HEK293T (cell line): ENCODE results near the gene CLEC16A.

Experiments used
- CTCF ChIA-PET: fragments of 350-600 bp; formaldehyde crosslinking; extraction: SDS; loops from one replicate; lab custom pipeline; 2021; ENCODE audit warnings: antibody characterized with exemption, inconsistent platforms; lab: Yijun Ruan, JAX
- POLR2A ChIA-PET: fragments of 350-600 bp; formaldehyde crosslinking; extraction: SDS; loops from one replicate; lab custom pipeline; 2020; ENCODE audit warnings: antibody characterized with exemption, inconsistent platforms; lab: Yijun Ruan, JAX
- DNase-seq: peaks from one replicate; pipeline ENCODE4 v3.0.0; 2012; ENCODE audit warnings: mixed read lengths; ENCODE audit errors: extremely low spot score
- ARNT ChIP-seq: fragments of 450-650 bp; IDR thresholded peaks from 2 replicates; pipeline ENCODE4 v1.6.1; 2017; ENCODE audit warnings: mild to moderate bottlenecking
- BHLHE40 ChIP-seq: fragments of 450-650 bp; IDR thresholded peaks from 2 replicates; pipeline ENCODE4 v1.6.1; 2016; ENCODE audit warnings: mild to moderate bottlenecking, moderate library complexity, borderline replicate concordance
- CTBP1 ChIP-seq: fragments of 450-650 bp; IDR thresholded peaks from 2 replicates; pipeline ENCODE4 v1.6.1; 2016; ENCODE audit warnings: borderline replicate concordance
- ELF4 ChIP-seq: fragments of 450-650 bp; IDR thresholded peaks from 2 replicates; pipeline ENCODE4 v1.6.1; 2017; ENCODE audit warnings: antibody characterized with exemption
- FOXA1 ChIP-seq: fragments of 450-650 bp; IDR thresholded peaks from 2 replicates; pipeline ENCODE4 v1.6.1; 2016; ENCODE audit warnings: mild to moderate bottlenecking
- FOXK2 ChIP-seq: fragments of 450-650 bp; IDR thresholded peaks from 2 replicates; pipeline ENCODE4 v1.6.1; 2016; ENCODE audit warnings: mild to moderate bottlenecking
- FOXM1 ChIP-seq: fragments of 450-650 bp; IDR thresholded peaks from 2 replicates; pipeline ENCODE4 v1.6.1; 2017; ENCODE audit warnings: mild to moderate bottlenecking, borderline replicate concordance
- HDGF ChIP-seq: fragments of 450-650 bp; IDR thresholded peaks from 2 replicates; pipeline ENCODE4 v1.6.1; 2017; ENCODE audit warnings: antibody characterized with exemption, borderline replicate concordance
- L3MBTL2 ChIP-seq: fragments of 450-650 bp; conservative IDR thresholded peaks from 2 replicates; pipeline ENCODE4 v1.6.1; 2016; ENCODE audit warnings: mild to moderate bottlenecking
- LEF1 ChIP-seq: fragments of 450-650 bp; IDR thresholded peaks from 2 replicates; pipeline ENCODE4 v1.6.1; 2017; ENCODE audit warnings: mild to moderate bottlenecking, borderline replicate concordance
- NFRKB ChIP-seq: fragments of 450-650 bp; IDR thresholded peaks from 2 replicates; pipeline ENCODE4 v1.6.1; 2016; ENCODE audit warnings: mild to moderate bottlenecking, moderate library complexity
- PKNOX1 ChIP-seq: fragments of 450-650 bp; IDR thresholded peaks from 2 replicates; pipeline ENCODE4 v1.6.1; 2016
- SP1 ChIP-seq: fragments of 450-650 bp; IDR thresholded peaks from 2 replicates; pipeline ENCODE4 v1.6.1; 2017
- SUZ12 ChIP-seq: fragments of 450-650 bp; IDR thresholded peaks from 2 replicates; pipeline ENCODE4 v1.6.1; 2016; ENCODE audit warnings: mild to moderate bottlenecking
- TARDBP ChIP-seq: fragments of 450-650 bp; IDR thresholded peaks from 2 replicates; pipeline ENCODE4 v1.6.1; 2016
- ZNF384 ChIP-seq: fragments of 450-650 bp; IDR thresholded peaks from 2 replicates; pipeline ENCODE4 v1.6.1; 2016

CLEC16A gene

GRCh38 chr16:11204513-11205047 is 260.2 kb downstream of the CLEC16A start:
- ChIA-PET POLR2A (no interaction called here), CTCF (no interaction called here)
- TF ChIP-seq SP1 (no peak), HDGF (no peak), TARDBP (no peak), ARNT (no peak), FOXK2 (no peak), PKNOX1 (no peak)

GRCh38 chr16:11205065-11205699 is 260.8 kb downstream of the CLEC16A start:
- CTCF ChIA-PET: no interaction called here
- DNase-seq: no peak
- POLR2A ChIA-PET: interaction anchor here (0.6 kb wide), 1 partner anchor 38 kb away, joined by 3 read pairs; no protein-coding TSS in a partner anchor
- no peak for TF ChIP-seq SP1
- no peak for TF ChIP-seq FOXK2
- TF ChIP-seq TARDBP: no peak
- TF ChIP-seq BHLHE40: no peak
- TF ChIP-seq PKNOX1: no peak
- no peak for TF ChIP-seq CTBP1
- TF ChIP-seq ELF4: no peak
- TF ChIP-seq FOXM1: no peak
- no peak for TF ChIP-seq FOXA1
- TF ChIP-seq ARNT: no peak
- no peak for TF ChIP-seq HDGF
- no peak for TF ChIP-seq ZNF384
- no peak for TF ChIP-seq NFRKB
- no peak for TF ChIP-seq LEF1
- TF ChIP-seq SUZ12: no peak
- no peak for TF ChIP-seq L3MBTL2

More at GRCh38 chr16:11204513-11205047, 260.2 kb downstream of the CLEC16A start:
- DNase-seq: no peak

GRCh38 chr16:11205754-11206581 is 261.6 kb downstream of the CLEC16A start:
- ChIA-PET POLR2A (interaction anchor here (0.6 kb wide), 1 partner anchor 38 kb away, joined by 3 read pairs; no protein-coding TSS in a partner anchor), CTCF (no interaction called here)
- no peak for DNase-seq
- no peak for TF ChIP-seq LEF1
- TF ChIP-seq FOXK2: no peak
- TF ChIP-seq NFRKB: no peak

- DNase-seq: no peak
- CTCF ChIA-PET: no interaction called here
- TF ChIP-seq NFRKB (no peak), LEF1 (no peak), SUZ12 (no peak), FOXM1 (no peak), ZNF384 (no peak), L3MBTL2 (no peak), PKNOX1 (no peak), CTBP1 (no peak), FOXK2 (no peak), ARNT (no peak), SP1 (no peak)
- POLR2A ChIA-PET: no interaction called here
Measured at GRCh38 chr16:11207646-11208045, 263.3 kb downstream of the CLEC16A start.

- ChIA-PET POLR2A (no interaction called here), CTCF (interaction anchor here (0.6 kb wide), 1 partner anchor 14 kb away, joined by 3 read pairs; no protein-coding TSS in a partner anchor)
- no peak for DNase-seq
- TF ChIP-seq ELF4 (no peak), L3MBTL2 (no peak), HDGF (no peak), ARNT (no peak), FOXM1 (no peak), SP1 (no peak), ZNF384 (no peak), CTBP1 (no peak), BHLHE40 (no peak), FOXK2 (no peak), LEF1 (no peak), PKNOX1 (no peak), SUZ12 (no peak), NFRKB (no peak), FOXA1 (no peak), TARDBP (no peak)
Measured at GRCh38 chr16:11208916-11209665, 264.7 kb downstream of the CLEC16A start.
